HG02885 (cell line): ENCODE data around the gene RASL10B.

Experiments
- ATAC-seq: cut with Tn5 transposase; IDR thresholded peaks from one replicate; pipeline ENCODE4 v1.9.1; 2021; ENCODE audit warnings: mild to moderate bottlenecking; ENCODE audit not compliant: unreplicated experiment, poor library complexity

The RASL10B gene

DNA sequence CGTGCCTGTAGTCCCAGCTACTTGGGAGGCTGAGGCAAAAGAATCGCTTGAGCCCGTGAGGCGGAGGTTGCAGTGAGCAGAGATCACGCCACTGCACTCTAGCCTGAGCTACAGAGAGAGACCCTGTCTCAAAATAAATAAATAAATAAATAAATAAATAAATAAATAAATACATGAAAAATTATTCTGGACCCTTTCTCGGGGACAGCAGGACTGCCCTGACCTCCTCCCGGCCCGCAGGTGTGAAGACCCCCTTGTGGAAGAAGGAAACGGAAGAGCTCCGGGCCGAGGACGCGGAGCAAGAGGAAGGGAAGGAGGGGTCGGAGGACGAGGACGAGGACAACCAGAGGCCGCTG, 32.3 kb downstream of the RASL10B start:
- no peak for ATAC-seq

DNA sequence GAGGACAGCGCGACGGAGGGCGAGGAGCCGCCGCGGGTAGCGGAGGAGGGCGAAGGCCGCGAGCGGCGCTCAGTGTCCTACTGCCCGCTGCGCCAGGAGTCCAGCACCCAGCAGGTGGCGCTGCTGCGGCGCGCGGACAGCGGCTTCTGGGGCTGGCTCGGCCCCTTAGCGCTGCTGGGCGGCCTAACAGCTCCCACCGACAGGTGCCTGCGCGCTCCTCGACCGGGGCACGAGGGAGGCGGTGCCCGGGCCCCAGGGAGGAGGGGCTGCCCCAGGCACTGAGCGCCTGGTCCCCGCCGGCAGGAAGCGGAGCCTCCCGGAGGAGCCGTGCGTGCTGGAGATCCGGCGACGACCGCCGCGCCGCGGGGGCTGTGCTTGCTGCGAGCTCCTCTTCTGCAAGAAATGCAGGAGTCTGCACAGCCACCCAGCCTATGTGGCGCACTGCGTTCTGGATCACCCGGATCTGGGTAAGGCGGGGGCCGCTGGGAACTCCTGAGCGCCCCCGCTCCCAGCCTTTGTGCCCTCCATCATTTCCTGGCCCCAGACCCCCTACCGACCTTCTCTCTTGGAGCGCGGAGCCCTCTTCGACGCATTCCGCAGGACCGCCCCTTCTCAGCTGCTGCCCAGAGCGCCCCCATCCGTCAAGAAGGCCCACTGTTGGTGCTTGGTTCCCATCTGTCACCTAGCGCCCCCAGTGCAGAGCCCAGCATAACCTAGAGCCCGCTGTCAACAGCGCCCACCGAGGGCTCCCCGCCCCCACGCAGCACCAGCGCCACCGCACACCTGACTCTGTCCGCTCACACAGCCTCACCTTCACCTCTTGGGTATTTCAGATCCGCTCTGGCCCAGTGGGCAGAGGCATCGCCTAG, 32.9 kb downstream of the RASL10B start:
- ATAC-seq = peak; percentile 86

DNA sequence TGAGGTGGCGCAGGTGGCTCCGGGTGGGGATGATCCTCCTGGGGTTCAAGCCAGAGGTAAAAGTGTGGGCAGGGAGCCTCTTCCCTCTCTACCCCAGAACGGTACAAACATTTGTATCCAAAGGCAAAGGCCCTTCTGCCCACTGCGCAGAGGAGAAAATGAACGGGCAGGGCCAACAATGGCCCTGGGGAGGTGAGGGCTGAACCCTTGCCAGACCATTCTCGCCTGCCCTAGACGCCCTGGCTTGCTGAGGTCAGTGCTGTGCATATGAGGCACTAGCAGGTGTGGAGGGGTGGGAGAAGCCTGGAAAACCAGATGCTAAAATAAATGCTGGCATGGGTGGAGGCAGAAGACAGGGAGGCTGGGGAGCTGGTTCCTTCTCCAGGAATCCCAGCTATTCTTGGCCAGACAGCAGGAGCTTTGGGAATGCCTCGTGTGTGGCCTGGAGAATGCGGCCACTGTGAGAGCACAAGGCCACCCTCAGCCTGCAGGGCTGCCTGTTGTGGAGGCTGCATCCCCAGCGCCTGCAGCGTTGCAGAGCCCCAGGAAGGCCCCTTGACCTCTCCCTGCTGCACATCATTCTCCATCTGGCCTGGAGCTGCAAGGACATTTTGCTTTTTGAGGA, 33.8 kb downstream of the RASL10B start:
- no peak for ATAC-seq

DNA sequence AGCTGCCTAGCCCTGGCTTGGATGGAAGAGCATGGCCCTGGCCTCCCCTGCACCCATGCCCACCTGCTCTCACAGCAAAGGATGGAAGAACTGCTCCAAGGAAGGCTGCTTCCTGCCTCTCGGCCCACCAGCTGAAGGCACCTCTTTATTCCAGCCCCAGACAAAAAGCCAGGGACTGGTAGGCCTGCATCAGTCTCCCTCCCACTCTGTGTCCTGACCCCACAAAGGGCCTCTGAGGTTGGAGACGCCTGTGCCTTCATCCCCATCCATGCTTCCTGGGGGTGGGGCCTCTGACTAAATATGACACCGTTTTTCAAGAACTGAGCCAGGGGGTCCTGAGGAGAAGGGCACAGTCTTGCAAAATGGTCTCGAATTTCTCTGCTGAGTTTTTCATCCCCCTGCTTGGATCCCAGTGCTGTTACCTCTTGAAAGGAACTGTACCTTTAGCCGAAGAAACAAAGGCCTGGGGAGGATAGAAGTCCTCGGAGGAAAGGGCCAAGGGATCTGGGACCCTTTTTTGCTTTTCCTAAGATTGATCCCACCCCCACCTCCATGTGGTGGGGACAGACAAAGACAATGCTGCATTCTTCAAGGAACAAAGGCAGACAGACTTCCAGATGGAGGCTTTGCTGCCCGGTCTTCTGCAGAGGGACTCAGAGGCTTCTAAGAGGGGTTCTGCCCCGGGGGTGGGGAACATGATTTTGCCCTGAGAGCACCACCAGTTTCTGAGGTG, 34.5 kb downstream of the RASL10B start:
- ATAC-seq = no peak

DNA sequence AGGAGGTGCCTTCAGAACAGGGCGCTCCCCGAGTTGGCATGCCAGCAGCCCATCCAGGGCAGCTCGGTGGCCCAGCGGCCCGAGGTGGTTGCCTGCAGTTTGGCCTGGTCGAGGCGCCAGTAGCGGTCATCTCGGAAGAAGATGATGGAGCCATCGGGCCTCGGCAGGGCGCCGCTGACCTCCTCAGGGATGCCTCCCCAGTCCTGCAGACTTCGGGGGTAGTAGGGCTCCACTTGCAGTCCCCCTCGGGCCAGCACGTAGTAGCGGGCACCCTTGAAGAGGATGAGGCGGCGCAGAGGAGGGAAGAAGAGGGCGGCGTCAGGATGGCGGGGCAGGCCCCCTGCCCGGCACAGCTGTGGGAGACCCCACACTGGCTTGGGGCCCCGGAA, 35.0 kb downstream of the RASL10B start:
- ATAC-seq = no peak

DNA sequence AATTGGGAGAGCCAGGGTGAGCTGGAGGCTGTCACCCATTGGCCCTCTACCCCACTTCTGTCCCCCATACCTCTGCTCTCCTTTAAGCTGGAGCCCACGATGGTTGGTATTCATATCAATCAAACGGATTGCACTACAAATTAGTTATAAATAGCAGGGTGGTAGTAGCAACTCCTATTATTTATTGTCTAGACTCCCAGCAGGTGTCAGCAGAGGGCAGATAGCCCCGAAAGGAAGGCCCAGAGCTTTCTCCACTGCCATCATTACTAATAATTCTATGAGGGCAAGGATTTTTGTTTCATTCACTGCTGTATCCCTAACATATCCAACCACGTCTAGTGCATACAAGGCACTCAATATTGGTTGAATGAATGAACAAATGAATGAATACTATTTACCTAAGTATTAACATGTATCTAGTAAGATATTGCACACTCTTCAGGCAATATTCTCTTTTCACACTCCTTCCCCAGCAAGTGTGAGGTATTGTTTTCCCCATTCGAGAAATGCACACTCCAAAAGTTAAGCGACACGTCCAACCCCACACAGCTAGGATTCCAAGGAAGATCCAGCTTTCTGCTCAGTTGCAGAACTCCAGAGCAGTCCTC, 35.6 kb downstream of the RASL10B start:
- no peak for ATAC-seq

DNA sequence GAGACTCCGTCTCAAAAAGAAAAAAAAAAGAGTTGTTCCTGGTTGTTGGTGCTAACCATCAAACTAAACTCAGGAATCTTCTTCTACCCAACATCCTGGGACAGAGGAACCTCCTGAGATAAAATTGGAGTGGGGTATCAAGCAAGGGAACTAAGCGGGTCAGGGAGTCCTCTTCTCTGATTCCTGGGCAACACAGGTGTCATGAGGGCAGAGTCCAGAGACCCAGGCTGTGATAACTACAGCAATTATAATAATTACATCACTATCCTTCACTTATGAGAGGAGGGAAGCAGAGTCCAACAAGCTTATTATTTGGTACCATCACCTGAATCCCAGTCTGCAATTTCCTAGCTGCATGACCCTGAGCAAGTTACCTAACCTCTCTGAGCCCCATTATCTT, 37.4 kb downstream of the RASL10B start:
- ATAC-seq = no peak

DNA sequence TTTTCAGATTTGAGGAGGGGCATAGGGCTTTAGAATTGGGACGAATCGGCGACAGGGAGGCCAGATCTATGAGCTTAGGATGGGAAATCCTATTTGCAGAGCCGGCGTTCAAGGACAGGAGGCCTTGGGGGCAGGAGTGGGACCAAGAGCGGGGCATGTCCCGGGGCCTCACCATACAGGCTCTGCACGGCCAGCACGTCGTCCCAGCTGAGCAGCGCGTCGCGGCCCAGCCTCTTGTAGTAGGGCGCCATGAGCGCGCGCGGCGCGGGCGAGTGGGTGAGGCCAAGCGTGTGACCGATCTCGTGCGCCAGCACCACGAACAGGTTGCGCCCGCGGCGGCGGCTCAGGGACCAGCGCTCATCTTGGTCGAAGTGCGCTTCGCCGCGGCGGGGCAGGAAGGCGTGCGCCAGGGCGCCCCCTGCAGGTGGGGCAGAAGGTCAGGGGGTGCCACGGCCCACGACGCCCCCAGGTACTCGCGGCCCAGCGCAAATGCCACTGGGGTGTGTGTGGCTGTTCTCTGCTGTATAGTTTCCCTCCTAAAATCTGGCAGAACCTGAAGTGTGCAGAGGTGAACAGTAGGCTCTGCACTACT, 38.6 kb downstream of the RASL10B start:
- no peak for ATAC-seq

DNA sequence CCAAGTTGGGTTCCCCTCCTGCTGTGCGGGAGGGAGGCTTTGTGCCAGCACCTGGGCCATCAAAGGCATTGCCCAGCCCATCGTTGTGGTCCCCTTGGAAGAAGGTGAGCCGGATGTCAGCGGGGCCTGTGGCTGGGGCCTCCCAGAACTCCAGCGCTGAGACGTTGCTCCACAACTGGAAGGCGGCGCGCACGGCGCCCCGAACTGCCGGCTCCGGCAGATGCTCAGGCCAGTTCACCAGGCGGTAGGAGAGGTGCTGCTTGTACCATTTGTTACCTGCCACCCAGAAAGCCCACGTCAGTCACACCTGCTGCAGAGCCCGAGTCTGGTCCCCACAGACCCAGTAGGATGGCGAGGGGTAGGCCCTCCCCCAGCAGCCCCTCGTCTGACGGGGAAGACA, 41.7 kb downstream of the RASL10B start:
- ATAC-seq = no peak

DNA sequence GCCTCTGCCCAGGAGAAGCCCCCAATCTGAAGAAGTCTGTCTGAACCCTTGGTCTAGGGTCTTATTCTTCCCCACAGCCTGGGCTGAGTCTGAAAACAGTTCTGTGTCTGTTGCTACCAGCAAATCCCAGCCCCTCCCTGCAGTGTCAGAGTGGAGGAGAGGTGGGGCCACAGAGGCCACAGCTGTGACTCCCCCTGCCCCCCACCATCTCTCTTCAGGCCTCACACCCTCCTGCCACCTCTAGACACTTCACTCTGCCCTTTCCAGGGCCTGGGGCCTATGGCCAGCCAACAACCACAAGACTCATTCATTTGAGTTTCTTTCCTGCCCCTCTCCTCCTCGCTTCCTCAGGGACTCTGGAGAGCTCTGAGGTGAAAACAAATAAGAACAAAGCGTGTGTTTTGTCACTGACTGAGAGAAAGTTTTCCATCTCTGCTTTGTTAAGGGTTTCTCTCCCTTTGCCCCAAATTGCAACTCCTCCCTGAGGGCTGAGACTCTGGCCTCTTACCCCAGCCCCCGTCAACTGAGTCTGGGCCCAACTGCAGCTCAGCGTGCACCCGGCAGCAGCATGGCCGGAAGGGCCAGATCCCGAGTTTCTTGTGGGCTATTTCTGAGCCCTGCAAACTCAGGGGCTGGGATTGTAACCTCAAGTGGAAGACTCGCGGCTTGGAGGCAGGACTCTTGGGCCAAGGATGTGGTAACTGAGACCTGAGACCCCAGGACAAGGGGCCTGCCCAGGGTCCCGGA, 42.4 kb downstream of the RASL10B start:
- ATAC-seq = no peak

DNA sequence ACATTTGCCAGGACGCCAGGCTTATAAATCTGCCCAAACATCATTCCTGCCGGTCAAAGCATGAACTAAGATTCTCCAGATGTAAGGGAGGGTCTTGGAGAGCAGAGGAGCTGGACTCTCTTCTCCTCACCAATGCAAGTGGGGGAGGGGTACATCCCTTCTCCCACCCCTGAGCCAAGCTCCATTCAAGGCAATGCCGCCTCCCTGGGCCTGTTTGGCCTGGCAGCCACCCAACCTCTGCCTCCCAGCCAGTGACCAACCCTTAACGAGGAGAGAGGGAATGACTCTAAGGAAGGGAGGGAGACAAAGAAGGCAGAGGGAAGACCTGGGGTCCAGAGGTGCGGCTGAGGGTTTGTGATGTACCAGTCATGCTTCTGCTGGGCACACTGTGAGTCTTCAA, 43.1 kb downstream of the RASL10B start:
- ATAC-seq = no peak

DNA sequence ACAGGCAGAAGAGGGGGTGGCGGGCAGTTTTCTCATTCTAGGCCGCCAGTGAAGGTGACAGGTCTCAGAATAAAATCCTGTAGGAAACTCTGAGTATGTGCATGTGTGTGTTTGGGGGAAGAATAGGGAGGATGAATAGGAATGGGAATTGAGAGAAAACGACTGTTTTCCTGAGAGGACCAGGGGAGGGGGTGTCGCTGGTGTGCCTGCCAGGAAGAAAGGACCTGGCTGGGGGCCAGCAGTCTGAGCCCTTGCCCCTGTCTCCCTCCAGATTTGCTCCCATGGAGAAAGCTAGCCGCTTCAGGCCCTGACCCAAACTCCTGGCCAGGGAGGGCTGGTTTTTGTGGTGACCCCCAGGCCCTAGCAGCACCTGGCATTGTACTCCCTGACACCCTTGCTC, 43.6 kb downstream of the RASL10B start:
- no peak for ATAC-seq

DNA sequence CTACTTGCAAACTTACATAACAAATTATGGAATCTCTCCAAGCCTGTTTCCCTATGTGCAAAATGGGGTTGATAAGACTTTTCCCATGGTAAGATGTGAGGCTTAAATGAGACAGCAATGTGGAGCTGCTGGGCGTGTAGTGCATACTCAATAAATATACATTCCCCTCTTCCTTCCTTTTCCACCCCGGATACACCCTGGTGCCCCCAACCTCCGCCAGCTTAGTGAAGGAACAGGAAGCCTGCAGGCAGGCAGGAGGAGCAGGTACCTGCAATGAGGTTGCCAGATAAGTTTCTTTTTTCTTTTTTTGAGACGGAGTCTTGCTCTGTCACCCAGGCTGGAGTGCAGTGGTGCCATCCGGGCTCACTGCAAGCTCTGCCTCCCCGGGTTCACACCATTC, 44.1 kb downstream of the RASL10B start:
- ATAC-seq = no peak

DNA sequence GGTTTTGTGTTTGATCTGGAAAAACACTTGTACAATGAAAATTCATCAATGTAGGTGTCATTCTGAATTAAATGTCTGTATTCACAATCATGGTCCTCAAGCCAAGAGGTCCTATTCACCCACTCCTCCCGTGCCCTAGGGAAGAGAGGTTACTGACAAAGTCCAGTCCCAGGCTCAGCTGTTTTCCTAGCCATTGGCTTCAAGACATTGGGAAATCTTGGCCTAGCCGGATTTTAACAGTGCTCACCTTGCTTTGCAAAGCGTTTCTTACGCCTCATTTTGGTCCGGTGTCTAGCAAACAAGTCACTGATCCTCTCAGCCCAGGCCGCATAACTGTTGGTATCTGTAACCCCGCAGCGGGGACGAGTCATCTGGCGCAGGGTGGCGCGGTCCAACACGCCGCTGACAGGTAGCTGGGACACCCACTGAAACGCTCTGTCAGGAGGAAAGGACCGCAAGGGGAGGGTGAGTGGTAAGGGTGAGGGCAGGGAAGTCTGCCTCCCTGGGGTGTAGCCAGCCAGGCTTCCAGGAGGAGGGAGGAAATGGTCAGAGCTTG, 47.3 kb downstream of the RASL10B start:
- ATAC-seq = no peak

DNA sequence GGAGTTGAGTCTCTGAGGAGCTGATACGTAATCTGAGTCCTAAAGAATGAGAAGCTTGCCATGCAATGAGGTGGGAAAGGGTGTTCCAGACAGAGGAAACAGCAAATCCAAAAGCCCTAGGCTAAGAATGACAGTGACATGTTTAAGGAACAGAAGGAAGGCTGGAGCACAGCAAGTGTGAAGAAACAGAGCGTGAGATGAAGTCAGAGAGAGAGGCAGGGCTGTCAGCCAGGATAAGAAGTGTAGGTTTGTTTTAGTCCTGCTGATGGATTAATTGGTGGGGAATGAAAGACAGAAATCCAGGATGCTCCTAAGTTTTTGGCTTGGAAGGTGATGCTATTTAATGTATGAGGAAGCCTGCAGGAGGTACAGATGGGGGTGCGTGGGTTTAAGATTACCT, 49.5 kb downstream of the RASL10B start:
- no peak for ATAC-seq

DNA sequence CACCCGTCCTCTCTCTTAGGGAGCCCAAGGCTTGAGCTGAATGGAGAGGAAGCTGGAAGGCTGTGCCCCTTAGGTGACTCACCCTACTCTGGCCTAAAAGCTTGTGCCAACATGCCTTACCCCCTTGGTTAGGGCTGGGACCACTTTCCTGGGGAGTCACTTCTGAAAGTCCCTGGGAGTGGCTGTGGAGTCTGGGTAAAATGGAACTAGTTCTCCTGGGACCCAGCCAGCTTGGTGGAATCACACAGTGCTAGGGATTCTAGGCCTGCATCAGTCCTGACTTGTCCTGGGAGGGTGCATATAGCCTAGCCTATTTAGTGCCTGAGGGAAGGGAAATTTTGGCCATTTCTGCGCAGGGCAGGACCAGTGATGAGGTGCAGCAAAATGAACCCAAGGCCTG, 53.5 kb downstream of the RASL10B start:
- no peak for ATAC-seq

DNA sequence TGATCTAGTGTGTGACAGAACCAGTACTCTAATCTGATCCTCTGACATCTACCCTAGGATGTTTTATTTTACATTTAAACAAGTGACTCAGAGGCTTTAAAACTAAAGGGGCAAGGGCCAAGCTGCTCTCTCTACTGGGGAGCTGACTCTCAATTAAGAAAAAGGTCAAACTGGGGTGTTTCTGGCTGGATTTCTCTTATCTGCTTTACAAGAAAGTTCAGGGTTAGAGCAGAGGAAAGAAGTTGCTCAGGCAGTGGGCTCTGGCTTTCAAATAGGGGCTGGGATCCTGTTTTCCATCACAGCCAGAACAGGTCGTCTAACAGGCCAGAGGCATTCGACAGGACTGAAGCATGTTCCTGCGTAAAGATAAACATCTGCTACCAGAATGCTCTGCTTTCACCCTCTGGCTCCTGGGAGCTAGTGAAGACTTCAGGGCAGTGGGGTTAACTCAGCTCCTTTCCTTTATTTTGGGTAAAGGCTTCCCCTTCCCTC, 55.5 kb downstream of the RASL10B start:
- no peak for ATAC-seq

DNA sequence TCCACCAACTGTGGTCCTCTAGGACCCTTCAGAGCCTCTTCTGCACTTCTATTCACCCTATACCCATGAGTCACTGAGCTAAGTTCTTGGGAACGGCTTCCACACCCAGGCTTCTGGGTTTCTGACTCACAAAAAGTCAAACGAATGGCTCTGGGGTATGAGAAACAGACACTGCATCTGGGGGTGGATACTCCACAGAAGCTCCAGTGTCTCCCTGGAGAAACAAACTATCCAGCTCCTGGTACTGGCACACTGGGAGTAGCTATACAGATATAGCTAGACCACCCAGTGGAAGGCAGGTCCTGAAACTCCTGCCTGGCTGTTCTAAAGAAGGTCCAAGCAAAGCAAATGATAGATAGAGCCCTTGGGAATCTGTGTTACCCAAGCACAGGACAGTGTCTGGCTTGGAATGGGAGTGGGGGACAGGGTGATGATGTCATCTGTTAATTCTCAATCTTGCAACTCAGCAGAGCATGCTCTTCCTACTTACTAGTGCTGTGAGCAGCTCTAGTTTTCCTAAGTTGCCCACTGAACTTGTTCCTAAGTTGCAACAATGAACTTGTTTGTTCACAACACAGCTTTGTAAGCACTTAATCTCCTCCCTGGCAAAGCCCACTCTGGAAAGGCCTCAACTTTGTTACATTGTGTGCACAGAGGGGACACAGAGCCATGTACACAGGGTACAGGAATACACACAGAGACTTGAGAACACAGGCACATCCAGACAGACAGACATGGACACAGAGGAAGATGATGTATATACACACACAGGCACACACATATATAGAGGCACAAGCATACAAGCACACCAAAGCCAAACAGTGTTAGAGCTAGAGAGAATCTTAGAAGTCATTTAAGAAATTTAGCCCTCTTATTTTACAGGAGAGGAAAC, 57.3 kb downstream of the RASL10B start:
- no peak for ATAC-seq

DNA sequence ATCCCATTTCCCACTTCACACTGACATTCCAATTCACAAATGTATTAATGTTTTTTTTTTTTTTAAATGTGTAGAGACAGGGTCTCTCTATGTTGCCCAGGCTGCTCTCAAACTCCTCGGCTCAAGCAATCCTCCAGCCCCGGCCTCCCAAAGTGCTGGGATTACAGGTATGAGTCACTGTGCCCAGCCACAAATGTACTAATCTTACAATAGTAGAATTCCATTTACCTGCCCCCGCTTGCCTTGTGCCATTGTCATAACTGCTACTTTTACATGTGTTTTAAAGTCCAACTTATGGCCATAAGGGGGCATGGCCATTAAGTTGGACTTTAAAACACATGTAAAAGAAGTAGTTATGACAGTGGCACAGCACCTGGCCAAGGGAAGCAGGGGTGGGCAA, 59.4 kb downstream of the RASL10B start:
- ATAC-seq = no peak
